ENCODE results near the gene ESR1. TPM values are rescaled to one million over a fixed set of nuclear protein-coding genes. Genes with fewer than 3 reads are reported as not detected.

Gene ESR1
- total RNA-seq, 1 donor from 2014 or later = 17.5 TPM

DNA sequence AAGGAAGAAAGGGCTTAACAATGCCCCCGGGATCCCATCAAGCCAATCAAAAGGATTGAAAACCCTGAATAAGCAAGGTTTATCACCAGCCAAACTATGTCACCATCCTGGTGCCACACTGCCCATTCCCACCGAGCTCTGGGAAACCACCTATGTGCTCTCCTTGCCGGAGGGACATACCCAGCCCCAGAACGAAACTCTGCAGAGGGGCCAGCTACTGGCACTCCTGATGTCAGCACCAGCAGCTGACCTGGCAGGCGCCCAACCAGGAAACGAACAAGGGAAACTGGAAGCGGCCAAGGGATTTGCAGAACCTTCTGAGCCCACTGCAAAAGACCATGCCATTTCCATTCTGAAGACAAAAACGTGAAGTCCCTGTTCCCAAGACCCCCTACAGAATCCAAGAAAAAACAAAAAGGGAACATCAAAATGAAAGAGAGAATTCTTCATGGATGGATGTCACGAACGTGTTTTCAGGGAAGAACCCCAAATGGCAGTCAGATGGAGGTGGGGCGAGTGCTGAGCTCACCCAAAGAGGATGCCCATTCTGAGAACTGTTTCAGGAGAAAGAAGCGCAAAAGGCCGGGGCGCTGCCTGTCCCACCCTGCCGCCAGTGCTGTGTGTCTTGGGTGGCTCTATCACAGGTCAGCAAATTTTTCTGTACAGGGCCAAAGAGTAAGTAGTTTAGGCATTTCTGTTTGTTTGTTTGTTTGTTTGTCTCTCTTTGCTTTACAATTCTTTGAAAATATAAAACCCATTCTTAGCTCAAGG, 305.2 kb downstream of the ESR1 start:
- Mint-ChIP-seq H3K4me1 (peaks cover 4% of the 10 kb centered on the region), H3K36me3 (ENCODE audit: low read depth) (no peaks in the 10 kb centered on the region), H3K27me3 (peaks cover 2% of the 10 kb centered on the region), H3K9me3 (no peaks in the 10 kb centered on the region), H3K4me3 (no peak overlapping the region), H3K27ac (no peak overlapping the region)
- POLR2A ChIA-PET = no interaction called here
- intact Hi-C loops (cut with micrococcal nuclease) = no loop called here
- DNase-seq (no peak), ATAC-seq (ENCODE audit: low read depth) (no peak)
- CTCF ChIA-PET = interaction anchor here (0.9 kb wide), 1 partner anchor 12 kb away, joined by 3 read pairs; no protein-coding TSS in a partner anchor
- TF ChIP-seq, protein P1, sequence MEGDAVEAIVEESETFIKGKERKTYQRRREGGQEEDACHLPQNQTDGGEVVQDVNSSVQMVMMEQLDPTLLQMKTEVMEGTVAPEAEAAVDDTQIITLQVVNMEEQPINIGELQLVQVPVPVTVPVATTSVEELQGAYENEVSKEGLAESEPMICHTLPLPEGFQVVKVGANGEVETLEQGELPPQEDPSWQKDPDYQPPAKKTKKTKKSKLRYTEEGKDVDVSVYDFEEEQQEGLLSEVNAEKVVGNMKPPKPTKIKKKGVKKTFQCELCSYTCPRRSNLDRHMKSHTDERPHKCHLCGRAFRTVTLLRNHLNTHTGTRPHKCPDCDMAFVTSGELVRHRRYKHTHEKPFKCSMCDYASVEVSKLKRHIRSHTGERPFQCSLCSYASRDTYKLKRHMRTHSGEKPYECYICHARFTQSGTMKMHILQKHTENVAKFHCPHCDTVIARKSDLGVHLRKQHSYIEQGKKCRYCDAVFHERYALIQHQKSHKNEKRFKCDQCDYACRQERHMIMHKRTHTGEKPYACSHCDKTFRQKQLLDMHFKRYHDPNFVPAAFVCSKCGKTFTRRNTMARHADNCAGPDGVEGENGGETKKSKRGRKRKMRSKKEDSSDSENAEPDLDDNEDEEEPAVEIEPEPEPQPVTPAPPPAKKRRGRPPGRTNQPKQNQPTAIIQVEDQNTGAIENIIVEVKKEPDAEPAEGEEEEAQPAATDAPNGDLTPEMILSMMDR (IDR thresholded peaks at IDR 0.05) = no peak

DNA sequence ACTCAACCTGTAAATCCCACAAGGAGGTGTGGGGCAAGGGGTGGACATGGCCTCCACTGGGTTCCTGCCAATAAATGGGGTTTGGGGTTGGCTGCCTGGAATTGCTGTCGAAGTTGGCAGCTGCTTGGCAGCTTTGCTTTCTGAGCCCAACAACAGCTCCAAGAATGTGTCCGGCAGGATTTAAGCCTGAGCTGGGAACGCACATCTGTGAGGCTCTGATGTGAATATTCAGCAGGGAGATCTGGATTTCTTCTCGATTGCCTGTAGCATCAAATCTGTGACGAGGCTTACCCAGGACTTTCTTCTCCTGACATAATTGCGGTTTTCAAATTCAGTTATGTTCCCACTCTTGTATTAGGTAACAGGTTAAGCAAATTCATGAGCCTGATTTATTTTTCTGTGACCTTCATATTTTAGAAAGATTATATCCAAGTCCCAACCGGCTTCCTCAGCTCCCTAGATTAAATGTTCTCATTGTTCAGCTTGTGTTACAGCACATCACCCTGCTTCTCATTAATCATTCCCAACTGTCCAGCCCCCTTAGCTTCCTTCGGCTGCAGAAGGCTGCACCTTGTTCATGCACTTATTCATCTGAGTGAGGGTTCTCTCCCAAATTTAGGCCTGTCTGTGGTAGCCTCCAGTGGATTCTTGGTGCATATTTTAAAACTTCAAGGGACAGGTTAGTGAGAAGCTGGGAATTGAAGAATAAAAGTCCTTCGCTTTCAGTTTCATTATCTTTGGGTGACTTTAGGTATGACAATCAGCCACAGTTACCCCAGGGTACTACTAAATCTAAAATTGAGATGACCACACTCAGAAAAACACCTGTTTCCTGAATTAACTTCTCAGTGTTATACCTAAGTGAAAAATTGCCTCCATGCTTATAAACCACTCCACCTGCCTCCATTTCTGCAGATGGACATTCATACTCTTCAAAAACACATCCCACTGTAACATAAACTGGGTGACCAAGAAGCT, 310.0 kb downstream of the ESR1 start:
- no peak for ATAC-seq (ENCODE audit: low read depth)
- intact Hi-C loops (cut with micrococcal nuclease) = no loop called here
- peaks cover 37% of the 10 kb centered on the region for H3K36me3 Mint-ChIP-seq (ENCODE audit: low read depth)
- no peak overlapping the region for H3K4me3 Mint-ChIP-seq
- POLR2A ChIA-PET = no interaction called here
- DNase-seq = no peak
- TF ChIP-seq, protein P1 (IDR thresholded peaks at IDR 0.05) = no peak
- H3K4me1 Mint-ChIP-seq = peaks cover 8% of the 10 kb centered on the region
- peaks cover 4% of the 10 kb centered on the region for H3K9me3 Mint-ChIP-seq
- CTCF ChIA-PET = interaction anchor here (1.4 kb wide), 1 partner anchor 427 kb away, joined by 5 read pairs; no protein-coding TSS in a partner anchor
- no peak overlapping the region for H3K27ac Mint-ChIP-seq
- H3K27me3 Mint-ChIP-seq = no peaks in the 10 kb centered on the region

DNA sequence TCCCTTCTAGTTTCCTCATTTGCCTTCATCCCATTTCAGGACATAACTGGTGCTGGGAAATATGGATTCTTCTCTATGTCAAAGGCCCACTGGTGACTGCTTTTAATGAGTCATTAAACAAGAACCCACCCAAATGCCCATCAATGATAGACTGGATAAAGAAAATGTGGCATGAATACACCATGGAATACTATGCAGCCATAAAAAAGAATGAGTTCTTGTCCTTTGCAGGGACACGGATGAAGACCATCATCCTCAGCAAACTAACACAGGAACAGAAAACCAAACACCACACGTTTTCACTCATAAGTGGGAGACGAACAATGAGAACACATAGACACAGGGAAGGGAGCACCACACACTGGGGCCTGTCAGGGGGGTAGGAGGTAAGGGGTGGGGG, 310.7 kb downstream of the ESR1 start:
- POLR2A ChIA-PET = no interaction called here
- Mint-ChIP-seq H3K36me3 (ENCODE audit: low read depth) (peaks cover 44% of the 10 kb centered on the region), H3K4me3 (no peak overlapping the region), H3K4me1 (peaks cover 8% of the 10 kb centered on the region), H3K27me3 (no peaks in the 10 kb centered on the region), H3K27ac (no peak overlapping the region), H3K9me3 (peaks cover 4% of the 10 kb centered on the region)
- TF ChIP-seq, protein P1 (IDR thresholded peaks at IDR 0.05) = no peak
- CTCF ChIA-PET = interaction anchor here (1.4 kb wide), 1 partner anchor 428 kb away, joined by 5 read pairs; no protein-coding TSS in a partner anchor
- ATAC-seq (ENCODE audit: low read depth) (no peak), DNase-seq (no peak)
- intact Hi-C loops (cut with micrococcal nuclease) = no loop called here

DNA sequence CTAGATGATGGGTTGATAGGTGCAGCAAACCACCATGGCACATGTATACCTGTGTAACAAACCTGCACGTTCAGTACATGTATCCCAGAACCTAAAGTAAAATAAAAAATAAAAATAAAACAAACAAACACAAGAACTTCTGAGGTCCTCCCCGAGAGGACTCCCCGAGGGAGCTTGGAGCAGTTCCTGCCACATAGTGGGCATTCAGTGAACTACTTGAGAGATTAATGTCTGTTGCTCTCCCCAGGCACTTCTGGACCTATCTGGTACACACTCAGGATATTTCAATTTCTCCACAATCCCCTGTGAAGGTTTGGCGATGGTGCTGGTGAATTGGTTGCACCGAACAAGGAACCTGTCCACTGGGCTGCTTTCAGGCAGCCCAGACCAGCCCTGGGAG, 311.2 kb downstream of the ESR1 start:
- POLR2A ChIA-PET = no interaction called here
- peaks cover 4% of the 10 kb centered on the region for H3K9me3 Mint-ChIP-seq
- CTCF ChIA-PET = interaction anchor here (1.2 kb wide), 1 partner anchor 428 kb away, joined by 7 read pairs; no protein-coding TSS in a partner anchor
- no peak for ATAC-seq (ENCODE audit: low read depth)
- H3K4me1 Mint-ChIP-seq = peaks cover 8% of the 10 kb centered on the region
- H3K4me3 Mint-ChIP-seq = no peak overlapping the region
- H3K27ac Mint-ChIP-seq = no peak overlapping the region
- H3K27me3 Mint-ChIP-seq = no peaks in the 10 kb centered on the region
- peaks cover 48% of the 10 kb centered on the region for H3K36me3 Mint-ChIP-seq (ENCODE audit: low read depth)
- TF ChIP-seq, protein P1 (IDR thresholded peaks at IDR 0.05) = no peak
- intact Hi-C loops (cut with micrococcal nuclease) = no loop called here
- DNase-seq = no peak
